Upper lobe of right lung (tissue), 1 donor: Measurements from ENCODE around the gene ZNF200. TPM values are rescaled to one million over a fixed set of nuclear protein-coding genes. Genes with fewer than 3 reads are reported as not detected.

Experiments used
- ATAC-seq: fragments of 200-7000 bp; cut with Tn5 transposase; one replicate; pipeline ENCODE4 v1.9.1; 2020; ENCODE audit warnings: mild to moderate bottlenecking, moderate library complexity
- DNase-seq: peaks from one replicate; pipeline ENCODE4 v3.0.0-alpha.2; 2020
- H3K27ac ChIP-seq: fragments of 200-600 bp; one replicate; pipeline ENCODE4 v1.8.0; 2022
- H3K27me3 ChIP-seq: fragments of 200-600 bp; one replicate; pipeline ENCODE4 v1.8.0; 2022; ENCODE audit warnings: mild to moderate bottlenecking
- H3K36me3 ChIP-seq: fragments of 200-600 bp; one replicate; pipeline ENCODE4 v1.8.0; 2022
- H3K4me1 ChIP-seq: fragments of 200-600 bp; one replicate; pipeline ENCODE4 v1.8.0; 2022
- H3K4me3 ChIP-seq: fragments of 200-600 bp; one replicate; pipeline ENCODE4 v1.8.0; 2022; ENCODE audit warnings: mild to moderate bottlenecking
- H3K9me3 ChIP-seq: fragments of 200-600 bp; one replicate; pipeline ENCODE4 v1.8.0; 2022
- CTCF ChIP-seq: fragments of 200-600 bp; IDR thresholded peaks from one replicate; pipeline ENCODE4 v1.8.0; 2022; ENCODE audit warnings: antibody characterized with exemption
- intact Hi-C: fragments of 100-400 bp; cut with DNase I; formaldehyde crosslinking; loops from one replicate; pipeline ENCODE4 v1.11.0; 2022
- total RNA-seq: library from RNA; stranded (reverse); fragmentation: NEBNext Ultra II Directional; extraction: Animal tissue kit (Norgen Biotek cat#: 25700); gene quantifications from one replicate; pipeline ENCODE4 v1.2.1, GENCODE V29; 2021
- donor health status: DM: no; HTN: yes; CAD: no; lungs with severe emphysema.

ZNF200 gene
- total RNA-seq, 1 donor from 2014 or later, result 7.4 TPM

DNA sequence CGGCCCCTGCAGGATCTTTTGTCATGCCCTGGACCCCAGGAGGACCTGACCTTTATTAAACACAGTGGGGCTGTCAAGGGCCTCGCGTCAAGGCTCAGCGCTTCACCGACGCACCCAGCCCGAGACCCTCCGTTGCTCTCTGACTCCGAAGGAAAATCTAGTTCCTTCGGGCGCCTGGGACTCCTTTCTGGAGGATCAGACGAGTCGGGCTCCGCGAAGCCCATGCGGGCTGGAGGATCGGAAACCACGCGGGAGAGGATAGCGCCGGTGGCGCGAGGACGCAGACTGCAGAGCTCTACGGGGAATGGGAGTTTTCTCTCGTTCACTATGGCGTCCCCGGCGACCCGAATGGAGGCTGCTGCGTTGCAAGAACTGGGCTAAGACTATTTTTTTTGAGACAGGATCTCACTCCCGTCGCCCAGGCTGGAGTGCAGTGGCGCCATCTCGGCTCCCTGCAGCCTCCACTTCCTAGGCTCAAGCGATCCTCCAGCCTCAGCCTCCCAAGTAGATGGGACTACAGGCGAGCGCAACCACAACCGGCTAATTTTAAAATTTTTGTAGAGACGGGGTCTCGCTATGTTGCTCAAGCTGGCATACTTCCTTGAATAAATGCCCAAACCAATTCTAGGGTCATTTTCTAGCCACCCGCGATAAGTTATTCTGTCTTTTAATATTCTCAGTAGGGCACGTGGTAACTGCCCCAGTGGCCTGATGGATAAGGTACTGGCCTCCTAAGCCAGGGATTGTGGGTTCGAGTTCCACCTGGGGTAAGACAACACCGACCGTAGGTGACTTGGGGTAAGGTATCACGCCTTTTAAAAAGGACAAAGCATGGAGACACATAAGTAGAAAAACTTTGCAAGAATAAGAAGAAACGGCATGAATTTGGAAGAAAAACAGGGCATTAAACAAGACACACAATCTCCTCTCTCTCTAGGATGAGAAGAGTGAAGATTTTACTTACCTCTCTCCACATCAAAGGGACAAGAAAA, 41.4 kb downstream of the ZNF200 start:
- no peaks in the 10 kb centered on the region for H3K36me3 ChIP-seq
- ATAC-seq (no peak), DNase-seq (no peak)
- TF ChIP-seq CTCF, result no peak
- H3K27me3 ChIP-seq, result peaks cover 83% of the 10 kb centered on the region
- peaks cover 9% of the 10 kb centered on the region for H3K4me1 ChIP-seq
- no peaks in the 10 kb centered on the region for H3K9me3 ChIP-seq
- H3K27ac ChIP-seq, result no peak overlapping the region
- no peak overlapping the region for H3K4me3 ChIP-seq
- intact Hi-C loops, result no loop called here

- no peak for TF ChIP-seq CTCF
- Histone ChIP-seq H3K4me1 (peaks cover 14% of the 10 kb centered on the region), H3K9me3 (no peaks in the 10 kb centered on the region), H3K4me3 (no peak overlapping the region), H3K36me3 (no peaks in the 10 kb centered on the region), H3K27ac (no peak overlapping the region), H3K27me3 (peaks cover 93% of the 10 kb centered on the region)
- ATAC-seq (no peak), DNase-seq (no peak)
- intact Hi-C loops, result no loop called here
Observed at GRCh38 chr16:3192476-3193019, 42.4 kb downstream of the ZNF200 start.

- H3K4me3 ChIP-seq, result no peak overlapping the region
- ATAC-seq, result no peak
Observed at GRCh38 chr16:3190949-3191353, 44.0 kb downstream of the ZNF200 start.

GRCh38 chr16:3189869-3190268, 45.1 kb downstream of the ZNF200 start:
- Histone ChIP-seq H3K27me3 (peaks cover 99% of the 10 kb centered on the region), H3K9me3 (no peaks in the 10 kb centered on the region), H3K4me1 (peaks cover 14% of the 10 kb centered on the region), H3K27ac (no peak overlapping the region), H3K4me3 (no peak overlapping the region), H3K36me3 (no peaks in the 10 kb centered on the region)
- ATAC-seq (no peak), DNase-seq (no peak)
- no peak for TF ChIP-seq CTCF
- intact Hi-C loops, result no loop called here

More at GRCh38 chr16:3190949-3191353, 44.0 kb downstream of the ZNF200 start:
- peaks cover 14% of the 10 kb centered on the region for H3K4me1 ChIP-seq
- TF ChIP-seq CTCF, result no peak
- no peak for DNase-seq
- no peaks in the 10 kb centered on the region for H3K36me3 ChIP-seq
- intact Hi-C loops, result no loop called here
- H3K9me3 ChIP-seq, result no peaks in the 10 kb centered on the region
- peaks cover 97% of the 10 kb centered on the region for H3K27me3 ChIP-seq
- no peak overlapping the region for H3K27ac ChIP-seq

DNA sequence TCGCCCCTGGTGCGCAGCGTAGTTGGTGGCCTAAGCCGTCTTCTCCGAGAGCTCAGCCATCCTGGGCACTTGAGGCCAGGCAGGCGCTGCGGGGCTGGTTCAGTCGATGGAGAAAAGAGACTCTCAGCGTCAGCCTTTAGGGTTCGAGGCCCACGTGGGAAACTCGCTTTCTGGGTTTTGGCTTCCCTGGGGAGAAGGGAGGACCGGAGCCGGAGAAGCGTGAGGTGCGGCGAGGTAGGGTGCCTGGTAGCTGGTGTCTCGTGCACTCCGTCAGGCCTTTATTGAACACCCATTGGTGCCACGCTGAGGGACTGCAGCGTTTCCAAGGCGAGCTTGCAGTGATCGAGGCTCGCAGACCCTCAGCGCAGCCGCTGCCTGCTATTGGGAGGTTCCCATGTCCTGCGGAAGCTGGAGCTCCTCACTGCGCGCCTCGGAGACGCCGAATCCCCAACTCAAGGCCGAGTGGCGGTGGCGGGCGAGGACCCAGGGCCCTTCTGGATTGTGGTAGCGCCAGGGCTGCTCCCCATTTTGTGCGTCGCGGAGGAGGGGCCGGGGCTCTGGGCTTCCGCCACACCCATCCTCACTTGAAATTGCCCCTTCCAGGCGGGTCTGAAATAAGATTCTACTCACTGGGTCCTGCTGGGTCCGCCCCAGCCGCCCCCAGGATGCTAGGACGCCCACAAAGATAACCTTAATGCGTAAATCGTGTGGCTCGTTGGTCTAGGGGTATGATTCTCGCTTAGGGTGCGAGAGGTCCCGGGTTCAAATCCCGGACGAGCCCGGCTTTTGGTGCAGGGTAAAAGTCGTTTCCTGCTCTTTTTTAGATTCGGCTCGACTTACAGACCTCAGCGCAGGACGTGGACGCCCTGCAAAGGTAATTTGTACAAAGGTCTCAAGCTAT, 45.8 kb downstream of the ZNF200 start:
- Histone ChIP-seq H3K4me3 (no peak overlapping the region), H3K27ac (no peak overlapping the region), H3K27me3 (peaks cover 99% of the 10 kb centered on the region), H3K4me1 (peaks cover 14% of the 10 kb centered on the region), H3K36me3 (no peaks in the 10 kb centered on the region), H3K9me3 (no peaks in the 10 kb centered on the region)
- ATAC-seq, result peak; percentile 37
- no peak for TF ChIP-seq CTCF
- intact Hi-C loops, result no loop called here
- no peak for DNase-seq
